Activated CD8-positive, alpha-beta memory T cell treated with anti-CD3 and anti-CD28 coated beads for 24 hours (primary cell): ENCODE measurements around the gene CAGE1.

Experiments
- DNase-seq: peaks from one replicate; pipeline ENCODE4 v3.0.0-alpha.2; 2020

Gene CAGE1

GRCh38 chr6:7389451-7390225 is at the start of gene CAGE1, which contains the start of gene RIOK1:
Gene CAGE1, minus strand, starts transcription at chr6:7389742. Its CDS starts 2,569 bp downstream, at chr6:7387173.
Gene RIOK1, plus strand, starts transcription at chr6:7389808. Its CDS starts 195 bp downstream, at chr6:7390003.
- DNase-seq = peak; percentile 98

- DNase-seq = no peak
Observed at GRCh38 chr6:7439228-7439627, 49.7 kb upstream of the CAGE1 start.

GRCh38 chr6:7438011-7438410 is 48.5 kb upstream of the CAGE1 start:
- DNase-seq = no peak

- no peak for DNase-seq
Observed at GRCh38 chr6:7434672-7435071, 45.1 kb upstream of the CAGE1 start.

GRCh38 chr6:7433121-7433617 is 43.6 kb upstream of the CAGE1 start:
- no peak for DNase-seq

- DNase-seq = no peak
Observed at GRCh38 chr6:7432391-7433120, 43.0 kb upstream of the CAGE1 start.

- DNase-seq = no peak
Observed at GRCh38 chr6:7431674-7432390, 42.3 kb upstream of the CAGE1 start.

GRCh38 chr6:7431313-7431673 is 41.8 kb upstream of the CAGE1 start:
- no peak for DNase-seq

- DNase-seq = no peak
Observed at GRCh38 chr6:7426447-7427169, 37.1 kb upstream of the CAGE1 start.

GRCh38 chr6:7425808-7426190 is 36.3 kb upstream of the CAGE1 start:
- no peak for DNase-seq

- DNase-seq = no peak
Observed at GRCh38 chr6:7424967-7425807, 35.6 kb upstream of the CAGE1 start.

GRCh38 chr6:7424058-7424457 is 34.5 kb upstream of the CAGE1 start:
- DNase-seq = no peak

GRCh38 chr6:7421066-7421465 is 31.5 kb upstream of the CAGE1 start:
- DNase-seq = no peak

GRCh38 chr6:7419065-7419464 is 29.5 kb upstream of the CAGE1 start:
- no peak for DNase-seq

- no peak for DNase-seq
Observed at GRCh38 chr6:7418238-7418905, 28.8 kb upstream of the CAGE1 start.

- no peak for DNase-seq
Observed at GRCh38 chr6:7417684-7418083, 28.1 kb upstream of the CAGE1 start.

- DNase-seq = no peak
Observed at GRCh38 chr6:7414811-7415210, 25.3 kb upstream of the CAGE1 start.

GRCh38 chr6:7413151-7413823 is 23.7 kb upstream of the CAGE1 start:
- DNase-seq = no peak

GRCh38 chr6:7411328-7411727 is 21.8 kb upstream of the CAGE1 start:
- DNase-seq = no peak

GRCh38 chr6:7410851-7411250 is 21.3 kb upstream of the CAGE1 start:
- no peak for DNase-seq

GRCh38 chr6:7409740-7410139 is 20.2 kb upstream of the CAGE1 start:
- DNase-seq = no peak
